ENCODE measurements around the gene COL4A1.

COL4A1 gene

DNA sequence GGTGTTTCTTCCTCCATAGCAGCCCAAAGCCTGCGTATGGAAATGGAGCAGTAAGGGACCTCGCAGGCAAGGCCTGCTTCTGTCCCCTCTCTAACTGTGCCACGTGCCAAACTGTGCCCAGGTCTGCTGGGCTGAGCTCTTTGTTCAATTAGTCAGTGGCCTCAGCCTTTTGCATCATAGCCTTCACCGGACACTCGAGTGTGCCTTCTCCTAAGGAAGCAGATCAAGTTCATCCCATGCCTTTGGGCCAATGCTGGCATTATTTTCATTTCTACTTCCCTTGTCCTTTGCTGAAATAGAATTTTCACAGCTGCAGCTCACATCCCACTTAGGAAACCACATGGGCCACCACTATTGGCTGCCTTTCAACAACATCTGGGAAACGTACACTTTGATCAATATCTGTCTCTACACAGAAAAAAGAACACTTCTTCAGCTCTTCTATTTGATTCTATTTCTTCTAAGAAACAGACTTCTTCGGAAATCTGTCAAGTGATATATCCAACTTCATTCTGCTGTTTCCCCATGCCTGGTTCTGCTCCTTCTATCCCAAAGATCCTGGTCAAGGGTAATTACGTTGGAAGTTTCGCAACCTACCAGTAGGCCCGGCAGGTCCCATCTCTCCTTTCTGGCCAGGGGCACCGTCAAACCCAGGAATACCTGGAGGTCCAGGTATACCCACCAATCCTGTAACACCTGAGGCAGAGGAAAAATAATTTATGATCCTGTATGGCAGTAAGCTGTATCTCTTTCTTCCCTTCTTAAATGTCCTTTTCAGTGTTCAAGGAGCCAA is 143.9 kb downstream of the COL4A1 start:
- peak overlapping the region; percentile 93 for H3K27ac ChIP-seq (replicated peaks)
- H3K27me3 ChIP-seq (ENCODE audit: insufficient read depth, poor library complexity, severe bottlenecking), result no peaks in the 10 kb centered on the region
- no peak overlapping the region for H3K4me3 ChIP-seq (replicated peaks; ENCODE audit: insufficient read depth, low read length)
- no peak for DNase-seq (ENCODE audit: low read depth in 1 of 2, low spot score in 1 of 2)
- TF ChIP-seq, protein P1, sequence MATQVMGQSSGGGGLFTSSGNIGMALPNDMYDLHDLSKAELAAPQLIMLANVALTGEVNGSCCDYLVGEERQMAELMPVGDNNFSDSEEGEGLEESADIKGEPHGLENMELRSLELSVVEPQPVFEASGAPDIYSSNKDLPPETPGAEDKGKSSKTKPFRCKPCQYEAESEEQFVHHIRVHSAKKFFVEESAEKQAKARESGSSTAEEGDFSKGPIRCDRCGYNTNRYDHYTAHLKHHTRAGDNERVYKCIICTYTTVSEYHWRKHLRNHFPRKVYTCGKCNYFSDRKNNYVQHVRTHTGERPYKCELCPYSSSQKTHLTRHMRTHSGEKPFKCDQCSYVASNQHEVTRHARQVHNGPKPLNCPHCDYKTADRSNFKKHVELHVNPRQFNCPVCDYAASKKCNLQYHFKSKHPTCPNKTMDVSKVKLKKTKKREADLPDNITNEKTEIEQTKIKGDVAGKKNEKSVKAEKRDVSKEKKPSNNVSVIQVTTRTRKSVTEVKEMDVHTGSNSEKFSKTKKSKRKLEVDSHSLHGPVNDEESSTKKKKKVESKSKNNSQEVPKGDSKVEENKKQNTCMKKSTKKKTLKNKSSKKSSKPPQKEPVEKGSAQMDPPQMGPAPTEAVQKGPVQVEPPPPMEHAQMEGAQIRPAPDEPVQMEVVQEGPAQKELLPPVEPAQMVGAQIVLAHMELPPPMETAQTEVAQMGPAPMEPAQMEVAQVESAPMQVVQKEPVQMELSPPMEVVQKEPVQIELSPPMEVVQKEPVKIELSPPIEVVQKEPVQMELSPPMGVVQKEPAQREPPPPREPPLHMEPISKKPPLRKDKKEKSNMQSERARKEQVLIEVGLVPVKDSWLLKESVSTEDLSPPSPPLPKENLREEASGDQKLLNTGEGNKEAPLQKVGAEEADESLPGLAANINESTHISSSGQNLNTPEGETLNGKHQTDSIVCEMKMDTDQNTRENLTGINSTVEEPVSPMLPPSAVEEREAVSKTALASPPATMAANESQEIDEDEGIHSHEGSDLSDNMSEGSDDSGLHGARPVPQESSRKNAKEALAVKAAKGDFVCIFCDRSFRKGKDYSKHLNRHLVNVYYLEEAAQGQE (IDR thresholded peaks at IDR 0.05; ENCODE audit: insufficient replicate concordance, low read depth), result no peak
- TF ChIP-seq GABPA (IDR thresholded peaks at IDR 0.05; ENCODE audit: low read depth) (no peak), SPI1 (IDR thresholded peaks at IDR 0.05; ENCODE audit: borderline replicate concordance, low read depth) (no peak), POLR2AphosphoS5 (IDR thresholded peaks at IDR 0.05; ENCODE audit: low read depth) (no peak)
- TF ChIP-seq, protein P2, sequence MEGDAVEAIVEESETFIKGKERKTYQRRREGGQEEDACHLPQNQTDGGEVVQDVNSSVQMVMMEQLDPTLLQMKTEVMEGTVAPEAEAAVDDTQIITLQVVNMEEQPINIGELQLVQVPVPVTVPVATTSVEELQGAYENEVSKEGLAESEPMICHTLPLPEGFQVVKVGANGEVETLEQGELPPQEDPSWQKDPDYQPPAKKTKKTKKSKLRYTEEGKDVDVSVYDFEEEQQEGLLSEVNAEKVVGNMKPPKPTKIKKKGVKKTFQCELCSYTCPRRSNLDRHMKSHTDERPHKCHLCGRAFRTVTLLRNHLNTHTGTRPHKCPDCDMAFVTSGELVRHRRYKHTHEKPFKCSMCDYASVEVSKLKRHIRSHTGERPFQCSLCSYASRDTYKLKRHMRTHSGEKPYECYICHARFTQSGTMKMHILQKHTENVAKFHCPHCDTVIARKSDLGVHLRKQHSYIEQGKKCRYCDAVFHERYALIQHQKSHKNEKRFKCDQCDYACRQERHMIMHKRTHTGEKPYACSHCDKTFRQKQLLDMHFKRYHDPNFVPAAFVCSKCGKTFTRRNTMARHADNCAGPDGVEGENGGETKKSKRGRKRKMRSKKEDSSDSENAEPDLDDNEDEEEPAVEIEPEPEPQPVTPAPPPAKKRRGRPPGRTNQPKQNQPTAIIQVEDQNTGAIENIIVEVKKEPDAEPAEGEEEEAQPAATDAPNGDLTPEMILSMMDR (IDR thresholded peaks at IDR 0.05; ENCODE audit: insufficient read depth, low read length), result no peak

DNA sequence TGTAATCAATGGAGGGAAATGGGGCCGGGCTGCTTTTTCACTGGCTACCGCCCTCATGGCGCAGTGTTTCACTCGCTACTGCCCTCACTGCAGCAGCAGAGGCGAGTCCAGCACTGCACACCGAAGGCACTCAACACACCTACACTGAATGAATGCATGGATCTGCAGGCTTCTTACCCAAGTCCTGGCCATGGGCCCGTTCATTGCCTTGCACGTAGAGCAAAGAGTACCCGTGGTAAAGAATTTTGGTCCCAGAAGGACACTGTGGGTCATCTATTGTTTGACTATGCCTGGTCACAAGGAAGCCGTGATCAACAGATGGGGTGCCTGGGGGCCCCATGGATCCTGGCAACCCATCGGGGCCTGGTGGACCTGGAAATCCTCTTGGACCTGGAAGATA is 144.9 kb downstream of the COL4A1 start:
- H3K27me3 ChIP-seq (ENCODE audit: insufficient read depth, poor library complexity, severe bottlenecking), result no peaks in the 10 kb centered on the region
- H3K27ac ChIP-seq (replicated peaks), result peak overlapping the region; percentile 93
- no peak for DNase-seq (ENCODE audit: low read depth in 1 of 2, low spot score in 1 of 2)
- TF ChIP-seq SPI1 (IDR thresholded peaks at IDR 0.05; ENCODE audit: borderline replicate concordance, low read depth) (no peak), GABPA (IDR thresholded peaks at IDR 0.05; ENCODE audit: low read depth) (no peak), POLR2AphosphoS5 (IDR thresholded peaks at IDR 0.05; ENCODE audit: low read depth) (no peak)
- TF ChIP-seq, protein P2 (IDR thresholded peaks at IDR 0.05; ENCODE audit: insufficient read depth, low read length), result no peak
- TF ChIP-seq, protein P1 (IDR thresholded peaks at IDR 0.05; ENCODE audit: insufficient replicate concordance, low read depth), result no peak
- H3K4me3 ChIP-seq (replicated peaks; ENCODE audit: insufficient read depth, low read length), result no peak overlapping the region

DNA sequence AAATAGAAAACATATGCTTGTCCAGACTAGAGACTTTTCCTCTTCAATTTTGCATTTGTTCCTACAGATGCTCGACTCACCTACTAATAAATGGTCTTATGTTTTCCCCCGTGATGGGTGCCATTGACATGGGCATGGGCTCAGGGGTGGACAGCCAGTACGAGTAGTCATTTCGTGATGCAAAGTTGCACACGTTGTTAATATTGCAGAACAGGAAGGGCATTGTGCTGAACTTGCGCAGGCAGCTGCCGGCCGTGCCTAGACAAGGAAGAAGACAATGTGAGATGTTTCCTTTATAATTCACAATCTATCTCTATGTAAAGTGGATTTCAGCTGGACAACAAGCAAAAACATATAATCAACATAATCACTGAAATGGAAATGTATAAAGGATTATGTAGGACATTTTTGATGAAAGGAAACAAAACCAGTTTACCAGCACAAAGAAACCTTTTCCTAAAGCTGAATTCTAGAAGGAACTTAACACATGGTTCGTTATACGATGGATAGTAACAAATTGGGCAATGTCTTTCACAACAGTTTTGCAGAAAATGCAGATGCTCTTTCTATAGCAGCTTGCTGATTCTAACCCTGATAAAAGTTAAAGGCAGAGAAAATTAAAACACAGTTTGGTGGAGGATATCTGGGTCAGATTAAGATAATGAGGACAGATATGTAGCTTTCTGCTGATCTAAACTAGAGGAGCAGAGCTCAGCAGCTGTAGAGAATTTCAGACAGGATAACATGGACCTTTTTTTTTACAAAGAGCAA is 145.7 kb downstream of the COL4A1 start:
- peak; percentile 88 to 93 for DNase-seq (ENCODE audit: low read depth in 1 of 2, low spot score in 1 of 2)
- TF ChIP-seq POLR2AphosphoS5 (IDR thresholded peaks at IDR 0.05; ENCODE audit: low read depth) (peak; percentile 76), GABPA (IDR thresholded peaks at IDR 0.05; ENCODE audit: low read depth) (peak; percentile 26; the same call in 1 of the 2 replicates), SPI1 (IDR thresholded peaks at IDR 0.05; ENCODE audit: borderline replicate concordance, low read depth) (peak; percentile 30; the same call in 1 of the 2 replicates)
- TF ChIP-seq, protein P2 (IDR thresholded peaks at IDR 0.05; ENCODE audit: insufficient read depth, low read length), result no peak
- TF ChIP-seq, protein P1 (IDR thresholded peaks at IDR 0.05; ENCODE audit: insufficient replicate concordance, low read depth), result no peak
- no peak overlapping the region for H3K4me3 ChIP-seq (replicated peaks; ENCODE audit: insufficient read depth, low read length)
- H3K27me3 ChIP-seq (ENCODE audit: insufficient read depth, poor library complexity, severe bottlenecking), result no peaks in the 10 kb centered on the region
- H3K27ac ChIP-seq (replicated peaks), result peak overlapping the region; percentile 93
